AG04449 (cell line): Measurements from ENCODE around the gene SH2D4B.

Source experiments
- CTCF ChIA-PET: fragments of 350-600 bp; formaldehyde crosslinking; extraction: SDS; loops from one replicate; lab custom pipeline; 2021; ENCODE audit warnings: antibody characterized with exemption; lab: Yijun Ruan, JAX
- POLR2A ChIA-PET: fragments of 400-600, 350-600 bp; formaldehyde crosslinking; extraction: SDS; loops from one replicate; lab custom pipeline; 2020; ENCODE audit warnings: antibody characterized with exemption, inconsistent platforms; lab: Yijun Ruan, JAX
- DNase-seq: peaks from one replicate; pipeline ENCODE4 v3.0.0-alpha.2; 2010; ENCODE audit warnings: low read depth, low spot score
- H3K4me3 ChIP-seq: 2 replicates; pipeline ENCODE4 v1.5.1; 2011; ENCODE audit warnings: low read depth, mild to moderate bottlenecking, control low read depth, low read length
- CTCF ChIP-seq: IDR thresholded peaks from one replicate; pipeline ENCODE4 v1.5.1; 2011; ENCODE audit warnings: mild to moderate bottlenecking, moderate library complexity, low read length, control low read depth, inconsistent platforms; ENCODE audit not compliant: insufficient read depth; ENCODE audit errors: missing control alignments

The SH2D4B gene

GRCh38 chr10:80509403-80510161 lies 28.1 kb upstream of the SH2D4B start:
- no peak overlapping the region for H3K4me3 ChIP-seq
- ChIA-PET CTCF (interaction anchor here (0.7 to 21.6 kb wide), 5 partner anchors 12 to 155 kb away, joined by 3 to 717 read pairs (median 3); partner anchors contain the start of gene TSPAN14), POLR2A (interaction anchor here (0.8 to 1.2 kb wide), 3 partner anchors 9 to 48 kb away, joined by 3 to 4 read pairs (median 3); no protein-coding TSS in a partner anchor)
- DNase-seq, result peak; percentile 28
- no peak for TF ChIP-seq CTCF

GRCh38 chr10:80512031-80512526 lies 25.6 kb upstream of the SH2D4B start:
- TF ChIP-seq CTCF, result no peak
- no peak for DNase-seq
- POLR2A ChIA-PET, result no interaction called here
- CTCF ChIA-PET, result interaction anchor here (1.4 to 21.6 kb wide), 3 partner anchors 11 to 53 kb away, joined by 3 to 717 read pairs (median 70); partner anchors contain the start of gene TSPAN14
- H3K4me3 ChIP-seq, result no peak overlapping the region

- TF ChIP-seq CTCF, result no peak
- ChIA-PET CTCF (interaction anchor here (1.4 to 21.6 kb wide), 2 partner anchors 12 to 54 kb away, joined by 3 to 717 read pairs; partner anchors contain the start of gene TSPAN14), POLR2A (no interaction called here)
- H3K4me3 ChIP-seq, result no peak overlapping the region
- DNase-seq, result no peak
Measured at GRCh38 chr10:80513106-80513505, 24.6 kb upstream of the SH2D4B start.

GRCh38 chr10:80515511-80515910 lies 22.2 kb upstream of the SH2D4B start:
- H3K4me3 ChIP-seq, result no peak overlapping the region
- DNase-seq, result no peak
- CTCF ChIA-PET, result interaction anchor here (1.5 to 21.6 kb wide), 2 partner anchors 10 to 57 kb away, joined by 9 to 717 read pairs; partner anchors contain the start of gene TSPAN14
- no peak for TF ChIP-seq CTCF
- POLR2A ChIA-PET, result no interaction called here

GRCh38 chr10:80515941-80516340 lies 21.8 kb upstream of the SH2D4B start:
- ChIA-PET POLR2A (no interaction called here), CTCF (interaction anchor here (21.6 kb wide), 1 partner anchor 57 kb away, joined by 717 read pairs; the partner anchor contains the start of gene TSPAN14)
- no peak overlapping the region for H3K4me3 ChIP-seq
- DNase-seq, result no peak
- no peak for TF ChIP-seq CTCF

- ChIA-PET POLR2A (no interaction called here), CTCF (interaction anchor here (21.6 kb wide), 1 partner anchor 58 kb away, joined by 717 read pairs; the partner anchor contains the start of gene TSPAN14)
- H3K4me3 ChIP-seq, result no peak overlapping the region
- DNase-seq, result no peak
- TF ChIP-seq CTCF, result no peak
Measured at GRCh38 chr10:80516506-80517075, 21.1 kb upstream of the SH2D4B start.
